ENCODE measurements around the gene ZBTB39. TPM values are rescaled to one million over a fixed set of nuclear protein-coding genes. Genes with fewer than 3 reads are reported as not detected.
"Not testable (repeated sequence)": the region's sequence is repeated elsewhere in the genome, so short reads cannot be mapped to it uniquely, and the experiment has no call there.

Gene ZBTB39, protein sequence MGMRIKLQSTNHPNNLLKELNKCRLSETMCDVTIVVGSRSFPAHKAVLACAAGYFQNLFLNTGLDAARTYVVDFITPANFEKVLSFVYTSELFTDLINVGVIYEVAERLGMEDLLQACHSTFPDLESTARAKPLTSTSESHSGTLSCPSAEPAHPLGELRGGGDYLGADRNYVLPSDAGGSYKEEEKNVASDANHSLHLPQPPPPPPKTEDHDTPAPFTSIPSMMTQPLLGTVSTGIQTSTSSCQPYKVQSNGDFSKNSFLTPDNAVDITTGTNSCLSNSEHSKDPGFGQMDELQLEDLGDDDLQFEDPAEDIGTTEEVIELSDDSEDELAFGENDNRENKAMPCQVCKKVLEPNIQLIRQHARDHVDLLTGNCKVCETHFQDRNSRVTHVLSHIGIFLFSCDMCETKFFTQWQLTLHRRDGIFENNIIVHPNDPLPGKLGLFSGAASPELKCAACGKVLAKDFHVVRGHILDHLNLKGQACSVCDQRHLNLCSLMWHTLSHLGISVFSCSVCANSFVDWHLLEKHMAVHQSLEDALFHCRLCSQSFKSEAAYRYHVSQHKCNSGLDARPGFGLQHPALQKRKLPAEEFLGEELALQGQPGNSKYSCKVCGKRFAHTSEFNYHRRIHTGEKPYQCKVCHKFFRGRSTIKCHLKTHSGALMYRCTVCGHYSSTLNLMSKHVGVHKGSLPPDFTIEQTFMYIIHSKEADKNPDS
- total RNA-seq = 10 to 100 TPM in 1 of 2 donors, 1 to 10 TPM in 1; 7.0 to 10.8 TPM
- total RNA-seq = 16.4 to 35.7 reads per million in 2 donors

DNA sequence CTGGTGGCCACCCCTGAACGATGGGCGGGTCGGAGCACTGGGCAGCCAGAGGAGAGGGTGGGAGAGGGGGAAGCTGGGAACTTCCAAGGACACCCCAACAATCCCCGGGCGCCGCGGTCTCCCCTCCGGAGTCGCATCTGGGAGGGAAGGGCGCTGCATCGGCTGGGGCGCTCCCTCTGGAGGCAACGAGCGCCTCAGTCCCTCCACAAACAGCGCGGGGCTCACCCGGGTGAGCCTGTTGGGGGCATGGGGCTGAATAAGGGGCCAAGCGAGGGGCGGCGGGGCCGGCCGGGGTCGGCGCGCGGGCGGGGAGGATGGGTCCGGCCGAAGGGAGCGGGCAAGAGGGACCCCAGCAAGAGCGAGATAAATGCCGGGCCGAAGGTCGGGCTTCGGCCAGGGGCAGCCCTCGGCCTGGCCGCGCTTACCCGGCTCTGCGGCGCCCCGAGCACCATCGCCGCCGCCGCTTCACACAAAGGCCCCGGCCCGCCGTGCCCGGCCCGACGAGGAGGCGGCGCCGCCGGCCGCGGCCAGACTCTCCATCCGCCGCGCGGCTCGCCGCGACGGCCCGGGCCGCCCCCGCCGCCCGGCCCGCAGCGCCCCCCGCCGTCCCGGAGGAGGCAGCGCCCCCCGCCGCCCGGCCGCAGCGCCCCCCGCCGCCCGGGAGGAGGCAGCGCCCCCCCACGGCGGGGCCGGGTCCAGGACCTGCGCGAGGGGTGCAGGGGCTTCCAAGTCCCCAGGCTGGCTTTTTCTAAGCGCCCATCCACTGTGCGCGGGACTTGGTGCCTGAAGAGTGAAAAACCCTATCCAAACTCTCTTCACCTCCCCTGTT, at the start of gene ZBTB39:
ZBTB39 (minus strand) TSS at position 567 of the 829 bp plus-strand sequence. CDS start 1,629 bp downstream, outside the sequence.
- H3K4me1 Mint-ChIP-seq = peaks cover 40% of the 10 kb centered on the region
- H3K4me3 Mint-ChIP-seq = peak within 1 kb of the TSS; percentile 97
- H3K27ac Mint-ChIP-seq = peak within 1 kb of the TSS; percentile 95
- DNase-seq (peak; percentile 68 to 74 (median 72)), ATAC-seq (peak; percentile 88)
- H3K9me3 ChIP-seq (ENCODE audit: control insufficient read depth, low read length, poor library complexity, severe bottlenecking) = no peaks in the 10 kb centered on the region
- peaks cover 6% of the 10 kb centered on the region for H3K36me3 Mint-ChIP-seq (ENCODE audit: low read depth)
- H3K27me3 Mint-ChIP-seq = no peaks in the 10 kb centered on the region

DNA sequence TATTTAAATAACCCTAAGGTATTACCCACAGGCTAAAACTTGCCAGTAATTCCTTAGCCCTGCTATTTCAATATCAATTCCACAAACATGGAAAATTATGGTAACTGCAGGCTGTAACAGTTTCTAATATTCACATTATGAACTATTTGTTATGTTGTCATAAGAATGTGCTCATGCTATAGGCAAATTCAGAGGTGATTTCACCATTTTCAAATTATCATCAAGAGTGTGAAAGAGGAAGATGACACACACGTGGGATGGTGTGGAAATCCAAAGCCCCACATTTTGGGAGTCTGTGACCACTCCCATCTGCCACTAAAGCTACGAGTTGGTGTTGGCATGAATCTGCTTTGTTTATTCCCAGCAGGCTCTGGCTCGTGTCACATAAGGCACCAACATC, 49.5 kb upstream of the ZBTB39 start:
- Mint-ChIP-seq H3K36me3 (ENCODE audit: low read depth) (peaks cover 4% of the 10 kb centered on the region), H3K27ac (no peak overlapping the region), H3K4me3 (no peak overlapping the region), H3K27me3 (no peaks in the 10 kb centered on the region), H3K4me1 (peaks cover 3% of the 10 kb centered on the region)
- no peak for DNase-seq
- no peak for ATAC-seq
- H3K9me3 ChIP-seq (ENCODE audit: control insufficient read depth, low read length, poor library complexity, severe bottlenecking) = no peaks in the 10 kb centered on the region

DNA sequence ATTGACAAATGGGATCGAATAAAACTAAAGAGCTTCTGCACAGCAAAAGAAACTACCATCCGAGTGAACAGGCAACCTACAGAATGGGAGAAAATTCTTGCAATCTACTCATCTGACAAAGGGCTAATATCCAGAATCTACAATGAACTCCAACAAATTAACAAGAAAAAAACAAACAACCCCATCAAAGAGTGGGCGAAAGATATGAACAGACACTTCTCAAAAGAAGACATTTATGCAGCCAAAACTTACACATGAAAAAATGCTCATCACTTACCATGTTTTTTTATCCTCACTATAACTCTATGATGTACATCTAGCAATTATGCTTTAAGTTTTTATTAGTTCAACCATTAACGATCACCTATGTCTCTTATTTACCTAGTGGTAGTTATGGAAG, 47.6 kb upstream of the ZBTB39 start:
- H3K27ac Mint-ChIP-seq; H3K27me3 Mint-ChIP-seq; DNase-seq; H3K4me3 Mint-ChIP-seq; H3K4me1 Mint-ChIP-seq; H3K9me3 ChIP-seq (ENCODE audit: control insufficient read depth, low read length, poor library complexity, severe bottlenecking); ATAC-seq; H3K36me3 Mint-ChIP-seq (ENCODE audit: low read depth): not testable (repeated sequence)

DNA sequence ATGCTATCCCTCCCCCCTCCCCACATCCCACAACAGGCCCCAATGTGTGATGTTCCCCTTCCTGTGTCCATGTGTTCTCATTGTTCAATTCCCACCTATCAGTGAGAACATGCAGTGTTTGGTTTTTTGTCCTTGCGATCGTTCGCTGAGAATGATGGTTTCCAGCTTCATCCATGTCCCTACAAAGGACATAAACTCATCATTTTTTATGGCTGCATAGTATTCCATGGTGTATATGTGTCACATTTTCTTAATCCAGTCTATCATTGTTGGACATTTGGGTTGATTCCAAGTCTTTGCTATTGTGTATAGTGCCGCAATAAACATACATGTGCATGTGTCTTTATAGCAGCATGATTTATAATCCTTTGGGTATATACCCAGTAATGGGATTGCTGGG, 46.8 kb upstream of the ZBTB39 start:
- DNase-seq; ATAC-seq; H3K36me3 Mint-ChIP-seq (ENCODE audit: low read depth); H3K4me1 Mint-ChIP-seq; H3K9me3 ChIP-seq (ENCODE audit: control insufficient read depth, low read length, poor library complexity, severe bottlenecking); H3K4me3 Mint-ChIP-seq; H3K27me3 Mint-ChIP-seq; H3K27ac Mint-ChIP-seq: not testable (repeated sequence)

DNA sequence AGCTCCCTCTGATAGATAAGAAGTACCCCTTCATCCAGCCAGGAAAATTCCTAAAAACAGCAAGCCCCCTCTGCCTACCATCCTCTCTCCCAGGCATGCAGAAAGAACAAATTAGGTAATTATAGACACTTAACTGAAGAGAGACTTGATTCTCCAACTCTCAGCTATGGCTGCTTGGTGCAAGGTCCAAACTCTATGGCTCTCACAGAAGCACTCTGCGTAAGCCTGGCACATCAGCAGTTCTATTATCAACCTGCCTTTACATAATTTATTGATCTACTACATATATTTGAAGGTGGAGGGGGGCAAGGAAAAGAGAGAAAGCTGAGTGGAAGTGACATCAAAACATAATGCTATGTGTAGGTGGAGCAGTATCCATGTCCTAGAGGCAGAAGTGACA, 44.7 kb upstream of the ZBTB39 start:
- peaks cover 16% of the 10 kb centered on the region for H3K4me1 Mint-ChIP-seq
- H3K9me3 ChIP-seq (ENCODE audit: control insufficient read depth, low read length, poor library complexity, severe bottlenecking) = no peaks in the 10 kb centered on the region
- ATAC-seq (no peak), DNase-seq (no peak)
- H3K4me3 Mint-ChIP-seq = no peak overlapping the region
- peaks cover 4% of the 10 kb centered on the region for H3K27me3 Mint-ChIP-seq
- peaks cover 2% of the 10 kb centered on the region for H3K36me3 Mint-ChIP-seq (ENCODE audit: low read depth)
- H3K27ac Mint-ChIP-seq = no peak overlapping the region

DNA sequence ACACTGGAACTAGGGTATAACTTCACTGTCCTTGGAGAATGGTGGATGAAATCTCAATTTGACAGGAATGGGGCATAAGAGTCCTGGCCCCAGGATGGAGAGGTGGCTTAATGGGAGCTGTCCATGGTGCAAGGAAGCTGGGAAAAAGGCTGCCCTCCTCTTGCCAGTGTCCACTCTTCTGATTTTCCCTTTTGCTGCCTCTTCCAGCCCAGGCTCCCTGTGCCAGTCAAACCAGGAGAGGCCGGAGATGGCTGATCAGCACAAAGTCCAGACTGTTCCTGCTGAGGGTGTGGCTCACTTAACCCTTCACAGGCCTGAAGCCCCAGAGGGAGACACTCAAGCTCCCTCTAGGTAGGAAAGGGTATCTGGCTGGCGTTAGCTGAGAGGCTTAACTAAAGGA, 43.5 kb upstream of the ZBTB39 start, which contains the start of gene MYO1A:
MYO1A (minus strand) TSS at position 240 of the 400 bp plus-strand sequence. CDS start 1,806 bp downstream, outside the sequence.
- H3K4me1 Mint-ChIP-seq = peaks cover 18% of the 10 kb centered on the region
- DNase-seq (no peak), ATAC-seq (no peak)
- H3K4me3 Mint-ChIP-seq = no peak within 1 kb of the TSS
- H3K36me3 Mint-ChIP-seq (ENCODE audit: low read depth) = peaks cover 2% of the 10 kb centered on the region
- peaks cover 14% of the 10 kb centered on the region for H3K27me3 Mint-ChIP-seq
- H3K27ac Mint-ChIP-seq = no peak within 1 kb of the TSS
- H3K9me3 ChIP-seq (ENCODE audit: control insufficient read depth, low read length, poor library complexity, severe bottlenecking) = no peaks in the 10 kb centered on the region

GRCh38 chr12:57049119-57049446, 42.7 kb upstream of the ZBTB39 start:
- no peak for DNase-seq
- no peak for ATAC-seq
- Mint-ChIP-seq H3K4me3 (no peak overlapping the region), H3K4me1 (peaks cover 18% of the 10 kb centered on the region), H3K36me3 (ENCODE audit: low read depth) (peaks cover 2% of the 10 kb centered on the region), H3K27ac (no peak overlapping the region), H3K27me3 (peaks cover 14% of the 10 kb centered on the region)
- H3K9me3 ChIP-seq (ENCODE audit: control insufficient read depth, low read length, poor library complexity, severe bottlenecking) = no peaks in the 10 kb centered on the region

- peaks cover 18% of the 10 kb centered on the region for H3K4me1 Mint-ChIP-seq
- no peak for ATAC-seq
- H3K9me3 ChIP-seq (ENCODE audit: control insufficient read depth, low read length, poor library complexity, severe bottlenecking) = no peaks in the 10 kb centered on the region
- no peak overlapping the region for H3K4me3 Mint-ChIP-seq
- peaks cover 2% of the 10 kb centered on the region for H3K36me3 Mint-ChIP-seq (ENCODE audit: low read depth)
- DNase-seq = no peak
- H3K27me3 Mint-ChIP-seq = peaks cover 18% of the 10 kb centered on the region
- H3K27ac Mint-ChIP-seq = no peak overlapping the region
These were observed 42.2 kb upstream of the ZBTB39 start for GRCh38 chr12:57048423-57049118.

DNA sequence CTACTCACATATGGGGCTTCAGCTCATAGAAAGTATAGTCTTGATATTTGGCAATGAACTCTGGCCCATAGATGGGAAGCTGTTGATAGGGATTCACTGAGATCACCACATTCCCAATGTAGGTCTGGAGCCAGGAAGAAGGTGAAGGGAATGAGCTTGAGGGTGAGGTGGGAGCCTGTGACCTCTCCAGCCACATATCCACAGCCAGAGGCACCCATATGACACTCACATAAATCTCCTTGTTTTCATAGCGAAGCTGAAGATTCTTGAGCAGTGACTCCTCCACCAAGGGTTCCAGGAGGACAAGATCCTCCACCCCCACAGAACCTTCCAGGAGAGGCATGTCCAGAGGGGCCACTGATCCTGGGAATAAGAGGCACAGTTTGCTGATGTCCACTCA, 41.6 kb upstream of the ZBTB39 start:
- ATAC-seq = no peak
- peaks cover 23% of the 10 kb centered on the region for H3K27me3 Mint-ChIP-seq
- H3K9me3 ChIP-seq (ENCODE audit: control insufficient read depth, low read length, poor library complexity, severe bottlenecking) = no peaks in the 10 kb centered on the region
- DNase-seq = no peak
- peaks cover 18% of the 10 kb centered on the region for H3K4me1 Mint-ChIP-seq
- peak overlapping the region; percentile 0 for H3K27ac Mint-ChIP-seq
- no peak overlapping the region for H3K4me3 Mint-ChIP-seq
- H3K36me3 Mint-ChIP-seq (ENCODE audit: low read depth) = peaks cover 2% of the 10 kb centered on the region

DNA sequence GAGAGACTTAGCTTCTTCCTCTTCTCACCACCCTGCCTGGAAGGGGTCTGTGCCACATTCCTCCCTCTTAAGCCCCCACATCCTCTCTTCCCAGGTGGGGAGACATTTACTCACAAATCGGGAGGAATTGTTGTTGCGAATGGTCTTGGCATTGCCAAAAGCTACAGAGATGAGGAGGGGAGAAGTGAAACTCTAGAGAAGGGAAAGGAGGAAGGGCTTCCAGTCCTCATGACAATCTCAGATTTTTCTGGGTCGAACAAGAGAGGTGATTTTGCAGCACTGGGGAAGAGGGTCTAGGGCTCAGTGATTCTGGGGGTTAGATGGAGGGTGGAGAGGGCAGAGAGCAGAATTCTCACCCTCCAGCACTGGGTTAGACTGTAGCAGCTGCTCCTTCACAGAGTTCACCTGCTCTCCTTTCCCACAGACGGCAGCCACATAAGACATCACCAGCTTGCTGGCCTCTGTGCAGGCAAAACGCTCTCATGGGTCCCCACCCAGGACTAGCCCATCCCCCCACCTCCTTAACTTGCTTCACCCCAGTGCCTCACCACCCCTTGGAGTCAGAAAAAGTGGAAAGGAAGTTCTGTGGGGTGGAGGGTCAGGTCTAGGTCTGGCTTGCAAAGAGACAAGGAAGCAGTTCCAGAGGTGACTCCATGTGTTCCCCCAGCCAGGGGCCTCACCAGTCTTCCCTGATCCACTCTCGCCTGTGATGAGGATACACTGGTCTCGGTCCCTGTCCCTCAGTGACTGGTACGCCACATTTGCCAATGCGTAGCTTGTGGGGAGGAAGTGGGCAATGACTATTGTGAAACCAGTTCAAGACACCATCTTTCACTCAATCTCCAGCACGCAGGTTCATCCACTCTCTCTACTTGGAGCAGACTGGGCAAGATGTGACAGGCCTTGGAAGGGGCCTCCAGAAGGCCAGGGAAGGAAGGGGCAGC, 40.9 kb upstream of the ZBTB39 start:
- peak overlapping the region; percentile 2 for H3K4me3 Mint-ChIP-seq
- peaks cover 2% of the 10 kb centered on the region for H3K36me3 Mint-ChIP-seq (ENCODE audit: low read depth)
- peaks cover 18% of the 10 kb centered on the region for H3K4me1 Mint-ChIP-seq
- peaks cover 24% of the 10 kb centered on the region for H3K27me3 Mint-ChIP-seq
- ATAC-seq (peak; percentile 53), DNase-seq (no peak)
- H3K27ac Mint-ChIP-seq = peak overlapping the region; percentile 0
- no peaks in the 10 kb centered on the region for H3K9me3 ChIP-seq (ENCODE audit: control insufficient read depth, low read length, poor library complexity, severe bottlenecking)

DNA sequence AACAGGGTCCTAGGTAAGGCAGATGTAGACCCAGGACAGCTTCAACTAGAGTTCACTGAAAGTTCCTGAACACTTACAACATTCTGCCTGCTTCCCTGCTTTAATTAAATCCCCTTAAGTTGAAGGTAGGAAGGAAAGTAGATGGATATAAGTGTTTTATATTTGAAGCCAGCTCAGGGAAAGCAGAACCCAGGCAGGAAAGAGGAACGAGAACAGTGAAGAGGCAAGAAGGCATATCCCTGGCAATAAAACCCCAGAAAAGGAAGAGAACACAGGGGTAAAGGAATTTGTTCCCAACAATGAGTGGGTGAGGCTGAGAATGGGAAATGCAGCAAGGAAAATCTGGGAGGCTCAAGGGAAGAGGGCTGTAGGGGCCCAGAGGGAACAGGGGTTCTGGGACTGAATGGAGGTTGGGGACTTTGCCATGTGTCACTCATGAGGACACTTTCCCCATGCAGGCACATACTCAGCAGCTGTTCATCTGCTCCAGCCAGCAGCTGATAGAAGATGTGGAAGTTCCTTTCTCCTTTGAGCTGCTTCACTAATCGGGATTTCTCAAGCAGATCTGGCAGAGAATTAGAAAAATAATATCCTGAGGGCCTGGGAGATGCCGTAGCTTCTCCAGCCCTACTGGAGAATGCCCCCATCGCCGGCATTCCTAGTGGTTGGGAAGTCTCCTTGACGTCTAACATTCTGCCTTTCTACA, 39.9 kb upstream of the ZBTB39 start:
- ATAC-seq = no peak
- DNase-seq = no peak
- peaks cover 2% of the 10 kb centered on the region for H3K36me3 Mint-ChIP-seq (ENCODE audit: low read depth)
- H3K4me3 Mint-ChIP-seq = peak overlapping the region; percentile 60
- H3K27ac Mint-ChIP-seq = peak overlapping the region; percentile 0
- peaks cover 33% of the 10 kb centered on the region for H3K27me3 Mint-ChIP-seq
- no peaks in the 10 kb centered on the region for H3K9me3 ChIP-seq (ENCODE audit: control insufficient read depth, low read length, poor library complexity, severe bottlenecking)
- H3K4me1 Mint-ChIP-seq = peaks cover 18% of the 10 kb centered on the region

Data from T-helper 17 cell (primary cell).